MM.1S (cell line): ENCODE measurements around the gene CHD9NB.

Experiments used
- DNase-seq: peaks from one replicate; pipeline ENCODE4 v3.0.0-alpha.2; 2015
- H2AFZ ChIP-seq: fragments of 300-600 bp; sonication (generic); 2 replicates; pipeline ENCODE4 v1.6.0; 2016; ENCODE audit warnings: antibody characterized with exemption, low read length
- H3F3A ChIP-seq: fragments of 300-600 bp; sonication (generic); 2 replicates; pipeline ENCODE4 v1.6.1; 2016; ENCODE audit warnings: mild to moderate bottlenecking, antibody characterized with exemption, low read length, moderate library complexity, mixed read lengths; ENCODE audit not compliant: insufficient read depth
- H3K27ac ChIP-seq: fragments of 300-600 bp; sonication (generic); 2 replicates; pipeline ENCODE4 v1.5.1; 2016; ENCODE audit warnings: mild to moderate bottlenecking, low read length
- H3K27me3 ChIP-seq: fragments of 300-600 bp; sonication (generic); replicated peaks from 2 replicates; pipeline ENCODE4 v1.6.0; 2016; ENCODE audit warnings: low read length; ENCODE audit not compliant: insufficient read depth
- H3K36me3 ChIP-seq: fragments of 300-600 bp; sonication (generic); replicated peaks from 2 replicates; pipeline ENCODE4 v1.6.1; 2016; ENCODE audit warnings: mild to moderate bottlenecking, low read length, mixed read lengths; ENCODE audit not compliant: insufficient read depth
- H3K4me1 ChIP-seq: fragments of 300-600 bp; sonication (generic); 2 replicates; pipeline ENCODE4 v1.6.1; 2016; ENCODE audit warnings: low read length, mixed read lengths
- H3K4me2 ChIP-seq: fragments of 300-600 bp; sonication (generic); 2 replicates; pipeline ENCODE4 v1.6.0; 2016; ENCODE audit warnings: low read depth, low read length
- H3K4me3 ChIP-seq: fragments of 300-600 bp; sonication (generic); 2 replicates; pipeline ENCODE4 v1.5.1; 2016; ENCODE audit warnings: low read length, mixed read lengths
- H3K79me2 ChIP-seq: fragments of 300-600 bp; sonication (generic); 2 replicates; pipeline ENCODE4 v1.6.1; 2016; ENCODE audit warnings: mixed run types, low read length, mixed read lengths
- H3K9ac ChIP-seq: fragments of 300-600 bp; sonication (generic); 2 replicates; pipeline ENCODE4 v1.6.1; 2016; ENCODE audit warnings: low read length, mixed read lengths
- H3K9me2 ChIP-seq: fragments of 300-600 bp; sonication (generic); replicated peaks from 2 replicates; pipeline ENCODE4 v1.6.1; 2016; ENCODE audit warnings: mild to moderate bottlenecking, low read length, mixed read lengths; ENCODE audit not compliant: insufficient read depth
- H3K9me3 ChIP-seq: fragments of 300-600 bp; sonication (generic); replicated peaks from 2 replicates; pipeline ENCODE4 v1.6.1; 2016; ENCODE audit warnings: mild to moderate bottlenecking, low read length, mixed read lengths; ENCODE audit not compliant: insufficient read depth
- H4K20me1 ChIP-seq: fragments of 300-600 bp; sonication (generic); 2 replicates; pipeline ENCODE4 v1.6.1; 2016; ENCODE audit warnings: mild to moderate bottlenecking, low read length, moderate library complexity, mixed read lengths; ENCODE audit not compliant: insufficient read depth
- CTCF ChIP-seq: fragments of 300-600 bp; sonication (generic); IDR thresholded peaks from 2 replicates; pipeline ENCODE4 v1.5.1; 2016; ENCODE audit warnings: antibody characterized with exemption, low read length, mixed read lengths
- EZH2 ChIP-seq: fragments of 300-600 bp; sonication (generic); optimal IDR thresholded peaks from 2 replicates; pipeline ENCODE3; 2017; ENCODE audit warnings: low read depth, mild to moderate bottlenecking, antibody characterized with exemption, low read length, mixed read lengths
- EZH2phosphoT487 ChIP-seq: fragments of 300-600 bp; sonication (generic); IDR thresholded peaks from 2 replicates; pipeline ENCODE4 v1.6.1; 2018; ENCODE audit warnings: antibody characterized with exemption, low read length

CHD9NB gene

GRCh38 chr16:53083119-53083518 is 30.4 kb upstream of the CHD9NB start:
- Histone ChIP-seq H3K27ac (no peak overlapping the region), H3K4me3 (no peak overlapping the region)

DNA sequence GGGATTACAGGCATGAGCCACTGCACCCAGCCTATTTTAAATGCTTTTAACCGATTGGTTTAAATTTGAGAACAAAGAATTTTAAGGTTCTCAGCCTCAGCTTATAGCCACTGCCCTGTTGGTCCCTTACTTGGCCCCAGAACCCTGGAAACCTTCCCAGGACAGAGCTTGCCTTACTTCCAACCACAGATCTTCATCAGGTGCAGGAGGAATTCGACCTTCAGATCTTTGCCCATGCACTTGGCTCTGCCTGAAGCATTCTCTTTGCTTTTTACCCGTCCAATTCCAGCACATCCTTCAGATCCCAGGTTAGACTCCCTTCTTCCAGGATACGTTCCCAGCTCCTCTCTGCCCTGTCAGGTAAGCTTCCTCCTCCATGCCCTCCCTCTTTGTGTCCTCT is 29.8 kb upstream of the CHD9NB start:
- Histone ChIP-seq H3K36me3 (no peaks in the 10 kb centered on the region), H3K4me3 (no peak overlapping the region), H3K79me2 (peaks cover 28% of the 10 kb centered on the region), H2AFZ (no peak overlapping the region), H3K9me2 (no peaks in the 10 kb centered on the region), H3K4me2 (no peak overlapping the region), H3K9me3 (no peaks in the 10 kb centered on the region), H3K4me1 (no peaks in the 10 kb centered on the region), H3K27me3 (no peaks in the 10 kb centered on the region), H3K9ac (no peak overlapping the region), H3F3A (no peaks in the 10 kb centered on the region), H3K27ac (no peak overlapping the region), H4K20me1 (no peaks in the 10 kb centered on the region)
- TF ChIP-seq EZH2phosphoT487 (no peak), CTCF (no peak), EZH2 (no peak)
- no peak for DNase-seq

More at GRCh38 chr16:53083119-53083518, 30.4 kb upstream of the CHD9NB start:
- Histone ChIP-seq H2AFZ (no peak overlapping the region), H4K20me1 (no peaks in the 10 kb centered on the region), H3K9me2 (no peaks in the 10 kb centered on the region), H3K9ac (no peak overlapping the region), H3K79me2 (peaks cover 25% of the 10 kb centered on the region), H3K36me3 (no peaks in the 10 kb centered on the region), H3K4me2 (no peak overlapping the region), H3K27me3 (no peaks in the 10 kb centered on the region), H3F3A (no peaks in the 10 kb centered on the region), H3K9me3 (no peaks in the 10 kb centered on the region), H3K4me1 (no peaks in the 10 kb centered on the region)
- no peak for TF ChIP-seq CTCF
- TF ChIP-seq EZH2phosphoT487 = no peak
- TF ChIP-seq EZH2 = no peak
- DNase-seq = no peak

- no peak overlapping the region for H3K4me3 ChIP-seq
- no peaks in the 10 kb centered on the region for H3K9me3 ChIP-seq
- no peaks in the 10 kb centered on the region for H3K36me3 ChIP-seq
- no peaks in the 10 kb centered on the region for H4K20me1 ChIP-seq
- H3K79me2 ChIP-seq = peaks cover 28% of the 10 kb centered on the region
- TF ChIP-seq EZH2phosphoT487 = no peak
- TF ChIP-seq CTCF = no peak
- H3K9ac ChIP-seq = no peak overlapping the region
- no peak for DNase-seq
- no peaks in the 10 kb centered on the region for H3K27me3 ChIP-seq
- no peaks in the 10 kb centered on the region for H3F3A ChIP-seq
- H3K27ac ChIP-seq = no peak overlapping the region
- no peak overlapping the region for H2AFZ ChIP-seq
- no peaks in the 10 kb centered on the region for H3K9me2 ChIP-seq
- H3K4me2 ChIP-seq = no peak overlapping the region
- H3K4me1 ChIP-seq = no peaks in the 10 kb centered on the region
Measured at GRCh38 chr16:53081686-53082407, 29.1 kb upstream of the CHD9NB start.
